Renal pelvis (tissue), 4 donors: ENCODE data around the gene LST1. TPM values are rescaled to one million over a fixed set of nuclear protein-coding genes. Genes with fewer than 3 reads are reported as not detected.

Source experiments
- DNase-seq: peaks from one replicate; pipeline ENCODE4 v3.0.0-alpha.2; 2013
- polyA plus RNA-seq, 3 donors: library from polyadenylated mRNA; unstranded; fragments of 120-200 nt; gene quantifications; one replicate each; pipeline ENCODE4 v1.2.1, GENCODE V29; 2013; ENCODE audit not compliant: insufficient read length in 3 of 3

The LST1 gene
- polyA plus RNA-seq, 3 donors, result 5.0 to 6.7 (median 5.1) TPM

DNA sequence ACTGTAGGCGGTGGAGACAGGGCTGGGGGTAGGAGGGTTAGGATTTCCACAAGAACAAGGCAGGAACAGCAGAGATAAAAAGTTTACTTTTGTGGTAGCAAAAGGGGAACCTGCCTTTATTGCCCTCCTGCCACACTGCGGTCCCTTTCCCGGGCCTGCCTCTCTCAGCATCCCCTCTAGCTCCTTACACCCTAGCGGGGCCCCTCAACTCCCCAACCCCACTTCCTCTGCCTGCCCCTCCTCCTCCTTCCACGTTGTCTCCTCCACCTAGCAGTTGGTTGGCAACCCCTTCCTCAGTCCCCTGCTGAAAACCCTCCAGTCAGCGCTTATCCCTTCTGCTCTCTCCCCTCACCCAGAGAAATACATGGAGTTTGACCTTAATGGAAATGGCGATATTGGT is 29.7 kb downstream of the LST1 start:
- DNase-seq, result no peak

DNA sequence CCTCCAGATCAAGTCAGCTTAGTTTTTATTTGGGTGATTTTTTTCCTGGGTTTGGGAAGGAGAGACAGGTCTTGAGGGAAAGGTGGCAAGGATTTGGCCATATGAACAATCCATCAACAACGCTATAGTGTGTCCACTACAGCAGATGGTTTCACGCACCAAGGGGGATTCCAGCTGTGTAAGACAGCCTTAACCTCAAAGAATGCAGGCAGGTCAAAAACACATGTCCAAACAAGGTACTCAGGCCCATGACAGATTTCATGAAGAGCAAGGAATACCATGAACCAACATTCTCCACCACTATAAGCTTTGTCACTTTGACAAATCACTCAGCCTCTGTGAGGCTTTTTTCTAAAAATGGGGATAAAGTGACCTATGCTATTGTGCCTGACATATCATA is 30.9 kb downstream of the LST1 start:
- no peak for DNase-seq

DNA sequence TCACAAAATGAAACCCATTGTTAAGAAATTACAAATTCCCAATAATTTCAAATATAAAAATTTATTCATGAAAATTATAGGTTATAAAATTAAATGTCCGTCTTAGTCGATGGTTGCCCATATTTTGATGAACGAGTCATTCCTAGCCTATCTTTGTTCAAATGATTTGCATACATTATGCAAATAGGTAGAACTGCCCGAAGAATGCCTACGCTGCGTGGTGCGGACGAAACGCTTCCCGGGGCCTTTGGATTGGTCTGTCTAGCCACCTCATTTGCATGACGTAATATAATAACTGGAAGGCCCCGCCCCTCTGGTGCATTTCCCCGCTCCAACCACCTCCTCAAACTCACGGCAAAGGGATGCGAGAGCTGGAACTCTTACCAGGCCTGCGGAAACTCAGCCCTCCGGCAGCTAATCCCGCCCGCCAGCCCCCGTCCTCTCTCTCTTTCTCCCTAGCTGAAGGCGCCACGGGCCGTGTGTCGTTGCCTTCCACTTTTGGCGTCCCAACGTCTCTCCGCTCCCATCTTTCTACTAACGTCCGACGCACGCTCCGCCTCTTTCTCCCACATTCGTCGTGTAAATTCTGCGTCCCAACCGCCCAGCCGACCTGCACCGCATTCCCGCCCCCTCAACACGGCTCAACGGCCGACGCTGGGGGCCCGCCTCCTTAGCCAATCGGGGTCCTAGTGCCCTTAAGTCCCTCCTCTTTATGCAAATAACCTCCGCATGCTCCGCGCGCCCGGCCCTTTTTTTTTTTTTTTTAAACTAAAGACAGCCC is 33.9 kb downstream of the LST1 start:
- DNase-seq, result peak; percentile 99

- peak; percentile 75 for DNase-seq
Measured at GRCh38 chr6:31620586-31621319, 34.7 kb downstream of the LST1 start, which contains the start of gene PRRC2A. TSS of gene PRRC2A (plus strand) at chr6:31620715. CDS start at chr6:31622790, 2,075 bp downstream.

- DNase-seq, result no peak
Measured at GRCh38 chr6:31621320-31621939, 35.4 kb downstream of the LST1 start.

- DNase-seq, result peak; percentile 21
Measured at GRCh38 chr6:31621991-31622390, 35.9 kb downstream of the LST1 start.

DNA sequence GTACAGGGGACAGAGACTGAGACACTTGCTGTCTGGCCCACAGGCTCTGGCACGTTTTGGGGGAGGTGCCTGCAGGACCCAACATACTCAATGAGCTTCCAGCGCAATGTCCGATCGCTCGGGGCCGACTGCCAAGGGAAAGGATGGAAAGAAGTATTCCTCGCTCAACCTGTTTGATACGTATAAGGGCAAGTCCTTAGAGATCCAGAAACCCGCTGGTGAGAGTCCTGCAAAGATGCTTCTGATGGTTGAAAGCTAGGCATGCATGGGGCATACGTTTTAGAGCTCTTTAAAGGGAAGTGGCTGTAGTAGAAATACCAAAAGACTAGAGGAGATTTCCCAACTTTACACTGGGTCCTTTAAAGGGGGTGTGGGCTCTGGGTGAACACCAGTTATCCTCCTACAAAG is 36.6 kb downstream of the LST1 start:
- DNase-seq, result no peak

- no peak for DNase-seq
Measured at GRCh38 chr6:31624070-31624469, 38.0 kb downstream of the LST1 start.

GRCh38 chr6:31626952-31627351 is 40.9 kb downstream of the LST1 start:
- DNase-seq, result no peak

DNA sequence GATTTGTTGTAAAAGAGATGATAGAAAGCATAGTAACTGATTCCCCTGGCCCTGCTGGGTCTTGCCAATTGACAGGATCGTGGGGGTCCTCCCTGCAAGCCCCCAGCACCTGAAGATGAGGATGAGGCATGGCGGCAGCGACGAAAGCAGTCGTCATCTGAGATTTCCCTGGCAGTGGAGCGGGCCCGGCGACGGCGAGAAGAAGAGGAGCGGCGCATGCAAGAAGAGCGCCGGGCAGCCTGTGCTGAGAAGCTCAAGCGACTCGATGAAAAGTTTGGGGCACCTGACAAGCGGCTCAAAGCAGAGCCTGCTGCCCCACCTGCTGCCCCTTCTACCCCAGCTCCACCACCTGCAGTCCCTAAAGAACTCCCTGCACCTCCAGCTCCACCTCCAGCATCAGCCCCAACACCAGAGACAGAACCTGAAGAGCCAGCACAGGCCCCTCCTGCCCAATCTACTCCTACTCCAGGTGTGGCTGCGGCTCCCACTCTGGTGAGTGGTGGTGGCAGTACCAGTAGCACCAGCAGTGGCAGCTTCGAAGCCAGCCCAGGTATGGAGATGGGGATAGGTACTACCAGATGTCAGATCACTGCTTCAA is 41.7 kb downstream of the LST1 start:
- no peak for DNase-seq

DNA sequence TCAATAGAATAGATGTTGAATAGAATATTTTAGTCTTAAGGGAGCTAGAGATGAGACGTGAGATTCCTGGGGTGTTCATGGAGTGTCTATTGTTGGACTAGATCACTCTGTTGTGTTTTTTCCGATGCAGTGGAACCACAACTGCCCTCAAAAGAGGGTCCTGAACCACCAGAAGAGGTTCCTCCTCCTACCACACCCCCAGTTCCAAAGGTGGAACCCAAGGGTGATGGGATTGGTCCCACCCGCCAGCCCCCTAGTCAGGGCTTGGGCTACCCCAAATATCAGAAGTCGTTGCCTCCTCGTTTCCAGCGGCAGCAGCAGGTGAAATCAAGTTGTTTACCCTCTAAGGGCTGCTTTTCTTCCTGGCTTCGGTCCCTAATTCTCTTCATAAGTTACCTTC is 42.9 kb downstream of the LST1 start:
- no peak for DNase-seq

DNA sequence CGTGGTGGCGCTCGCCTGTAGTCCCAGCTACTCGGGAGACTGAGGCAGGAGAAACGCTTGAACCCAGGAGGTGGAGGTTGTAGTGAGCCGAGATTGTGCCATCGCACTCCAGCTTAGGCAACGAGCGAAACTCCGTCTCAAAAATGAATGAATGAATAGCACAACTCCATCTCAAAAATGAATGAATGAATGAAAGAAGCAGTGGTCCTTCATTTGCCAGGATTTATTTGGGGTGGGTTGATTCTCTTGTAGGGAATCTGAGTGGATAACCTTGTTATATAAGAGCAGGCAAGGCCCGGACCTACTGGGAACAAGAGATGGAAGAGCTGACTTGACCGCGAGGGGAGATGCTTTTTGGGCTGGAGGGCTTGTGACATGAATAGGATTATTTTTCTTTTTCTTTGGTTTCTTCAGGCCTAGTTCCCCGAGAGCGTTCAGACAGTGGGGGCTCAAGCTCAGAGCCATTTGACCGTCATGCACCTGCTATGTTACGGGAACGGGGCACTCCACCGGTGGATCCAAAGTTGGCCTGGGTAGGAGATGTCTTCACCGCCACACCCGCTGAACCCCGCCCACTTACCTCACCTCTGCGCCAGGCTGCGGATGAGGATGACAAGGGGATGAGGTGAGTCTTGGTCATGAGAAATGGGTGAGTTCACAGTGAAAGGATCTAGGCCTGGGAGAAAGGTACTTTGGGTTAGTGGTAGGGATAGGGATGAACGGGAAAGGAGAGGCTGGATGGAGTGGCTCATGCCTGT is 44.3 kb downstream of the LST1 start:
- DNase-seq, result no peak

DNA sequence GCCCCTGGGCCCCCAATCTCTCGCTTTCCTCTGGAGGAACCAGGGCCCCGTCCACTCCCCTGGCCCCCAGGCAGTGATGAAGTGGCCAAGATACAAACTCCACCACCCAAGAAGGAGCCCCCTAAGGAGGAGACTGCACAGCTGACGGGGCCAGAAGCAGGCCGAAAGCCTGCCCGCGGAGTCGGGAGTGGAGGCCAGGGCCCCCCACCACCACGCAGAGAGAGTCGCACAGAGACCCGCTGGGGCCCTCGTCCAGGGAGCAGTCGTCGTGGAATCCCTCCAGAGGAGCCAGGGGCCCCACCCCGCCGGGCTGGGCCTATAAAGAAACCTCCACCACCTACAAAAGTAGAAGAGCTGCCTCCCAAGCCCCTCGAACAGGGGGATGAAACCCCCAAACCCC is 45.1 kb downstream of the LST1 start:
- no peak for DNase-seq

GRCh38 chr6:31631681-31632278 is 45.7 kb downstream of the LST1 start:
- no peak for DNase-seq

GRCh38 chr6:31632279-31632946 is 46.3 kb downstream of the LST1 start:
- DNase-seq, result no peak

GRCh38 chr6:31633447-31633846 is 47.4 kb downstream of the LST1 start:
- DNase-seq, result no peak

DNA sequence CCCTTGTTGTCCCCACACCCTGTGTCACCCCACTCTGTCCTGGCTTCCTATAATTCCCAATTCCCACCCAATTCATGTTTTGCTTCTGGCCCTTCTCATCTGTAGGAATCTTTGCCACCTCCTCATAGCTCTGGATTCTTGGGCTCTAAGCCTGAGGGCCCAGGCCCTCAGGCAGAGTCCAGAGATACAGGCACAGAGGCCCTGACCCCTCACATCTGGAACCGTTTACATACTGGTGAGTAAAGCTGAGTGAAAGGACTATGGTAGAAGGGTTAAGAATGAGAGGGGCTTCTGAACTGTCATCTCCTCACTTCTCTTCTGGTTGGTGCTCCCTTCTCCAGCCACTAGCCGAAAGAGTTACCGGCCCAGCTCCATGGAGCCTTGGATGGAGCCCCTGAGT is 48.1 kb downstream of the LST1 start:
- DNase-seq, result no peak

GRCh38 chr6:31634969-31635575 is 49.0 kb downstream of the LST1 start:
- DNase-seq, result no peak

DNA sequence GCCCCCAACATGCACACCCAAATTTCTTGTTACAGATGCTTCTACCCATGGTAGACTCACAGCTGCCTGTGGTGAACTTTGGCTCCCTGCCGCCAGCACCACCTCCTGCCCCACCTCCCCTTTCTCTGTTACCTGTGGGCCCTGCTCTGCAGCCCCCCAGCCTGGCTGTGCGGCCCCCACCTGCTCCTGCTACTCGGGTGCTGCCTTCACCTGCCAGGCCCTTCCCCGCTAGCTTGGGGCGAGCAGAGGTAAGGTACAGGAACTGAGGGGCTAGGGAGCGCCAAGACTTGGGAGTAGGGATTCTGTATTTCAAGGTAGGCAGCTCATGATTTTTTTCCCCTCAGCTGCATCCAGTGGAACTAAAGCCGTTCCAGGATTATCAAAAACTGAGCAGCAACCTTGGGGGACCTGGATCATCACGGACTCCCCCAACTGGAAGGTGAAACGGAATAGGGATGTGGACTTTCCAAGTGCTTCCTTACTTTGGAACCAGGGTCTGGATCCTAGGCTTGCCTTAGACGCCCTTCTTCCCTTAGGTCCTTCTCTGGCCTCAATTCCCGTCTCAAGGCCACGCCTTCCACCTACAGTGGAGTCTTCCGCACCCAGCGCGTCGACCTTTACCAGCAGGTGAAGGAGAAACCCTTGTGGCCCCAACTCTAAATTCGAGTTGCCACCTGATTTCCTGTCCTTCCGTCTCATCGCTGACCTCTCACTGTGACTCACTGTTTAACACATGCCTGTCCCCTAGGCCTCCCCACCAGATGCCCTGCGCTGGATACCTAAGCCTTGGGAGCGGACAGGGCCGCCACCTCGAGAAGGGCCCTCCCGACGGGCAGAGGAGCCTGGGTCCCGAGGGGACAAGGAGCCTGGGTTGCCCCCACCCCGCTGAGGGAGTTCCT is 50.9 kb downstream of the LST1 start:
- DNase-seq, result no peak
